Neural cell (in vitro differentiated cells): ENCODE measurements around the gene SLC2A4. TPM values are rescaled to one million over a fixed set of nuclear protein-coding genes. Genes with fewer than 3 reads are reported as not detected.

ENCODE experiments used
- H2AFZ ChIP-seq: fragments of 200-600, 300-800 bp; sonication (generic), shearing (Covaris generic); 2 replicates; pipeline ENCODE4 v1.6.0; 2014; ENCODE audit warnings: low read depth, mild to moderate bottlenecking, antibody characterized with exemption, low read length, moderate library complexity
- H3F3A ChIP-seq: fragments of 200-600 bp; shearing (Covaris generic); 2 replicates; pipeline ENCODE4 v1.6.1; 2016; ENCODE audit warnings: mild to moderate bottlenecking, moderate library complexity, mixed read lengths, antibody characterized with exemption, low read length; ENCODE audit not compliant: insufficient read depth, poor library complexity, severe bottlenecking
- H3K27ac ChIP-seq: fragments of 200-600, 300-800 bp; sonication (generic), shearing (Covaris generic); 2 replicates; pipeline ENCODE4 v1.5.1; 2014; ENCODE audit warnings: mild to moderate bottlenecking, low read length, moderate library complexity
- H3K27me3 ChIP-seq: fragments of 300-800, 200-600 bp; sonication (generic), shearing (Covaris generic); 2 replicates; pipeline ENCODE4 v1.6.0; 2014; ENCODE audit warnings: mild to moderate bottlenecking, low read depth, low read length, moderate library complexity; ENCODE audit not compliant: insufficient read depth
- H3K36me3 ChIP-seq: fragments of 300-800, 200-600 bp; sonication (generic), shearing (Covaris generic); 2 replicates; pipeline ENCODE4 v1.5.1; 2014; ENCODE audit warnings: mild to moderate bottlenecking, antibody characterized with exemption, low read length, moderate library complexity; ENCODE audit not compliant: insufficient read depth
- H3K4me2 ChIP-seq: fragments of 300-800, 200-600 bp; sonication (generic), shearing (Covaris generic); 2 replicates; pipeline ENCODE4 v1.6.0; 2014; ENCODE audit warnings: mild to moderate bottlenecking, low read length
- H3K4me3 ChIP-seq: fragments of 300-800, 200-600 bp; sonication (generic), shearing (Covaris generic); 2 replicates; pipeline ENCODE4 v1.5.1; 2014; ENCODE audit warnings: mild to moderate bottlenecking, low read length, moderate library complexity
- H3K79me2 ChIP-seq: fragments of 200-600 bp; shearing (Covaris generic); replicated peaks from 2 replicates; pipeline ENCODE4 v1.6.0; 2014; ENCODE audit warnings: mild to moderate bottlenecking, low read length, moderate library complexity; ENCODE audit not compliant: insufficient read depth
- H3K9ac ChIP-seq: fragments of 300-800, 200-600 bp; sonication (generic), shearing (Covaris generic); 2 replicates; pipeline ENCODE4 v1.6.1; 2016; ENCODE audit warnings: mild to moderate bottlenecking, low read length, mixed read lengths
- H3K9me2 ChIP-seq: fragments of 200-600 bp; shearing (Covaris generic); 2 replicates; pipeline ENCODE4 v1.6.1; 2016; ENCODE audit warnings: mild to moderate bottlenecking, low read length, mixed read lengths; ENCODE audit not compliant: insufficient read depth
- H3K9me3 ChIP-seq: fragments of 200-600, 300-800 bp; sonication (generic), shearing (Covaris generic); 2 replicates; pipeline ENCODE4 v1.6.1; 2016; ENCODE audit warnings: mild to moderate bottlenecking, mixed run types, low read length, moderate library complexity, mixed read lengths
- H4K20me1 ChIP-seq: fragments of 200-600 bp; shearing (Covaris generic); 2 replicates; pipeline ENCODE4 v1.6.1; 2016; ENCODE audit warnings: mild to moderate bottlenecking, mixed run types; ENCODE audit not compliant: insufficient read depth
- EP300 ChIP-seq: fragments of 450-650 bp; conservative IDR thresholded peaks from 2 replicates; pipeline ENCODE4 v1.6.1; 2014; ENCODE audit warnings: antibody characterized with exemption, mild to moderate bottlenecking, moderate library complexity; ENCODE audit not compliant: poor library complexity, severe bottlenecking
- EZH2 ChIP-seq: fragments of 200-600, 300-800 bp; shearing (Covaris generic), sonication (generic); IDR thresholded peaks from 2 replicates; pipeline ENCODE4 v1.6.1; 2014; ENCODE audit warnings: antibody characterized with exemption, low read length, borderline replicate concordance, mild to moderate bottlenecking; ENCODE audit not compliant: insufficient read depth, poor library complexity, severe bottlenecking
- MXI1 ChIP-seq: fragments of 450-650 bp; conservative IDR thresholded peaks from 2 replicates; pipeline ENCODE4 v1.6.1; 2014; ENCODE audit warnings: antibody characterized with exemption, mild to moderate bottlenecking; ENCODE audit not compliant: poor library complexity, severe bottlenecking
- POLR2AphosphoS5 ChIP-seq: IDR thresholded peaks from 2 replicates; pipeline ENCODE4 v1.6.1; 2012
- RAD21 ChIP-seq: fragments of 450-650 bp; conservative IDR thresholded peaks from 2 replicates; pipeline ENCODE4 v1.6.1; 2014; ENCODE audit warnings: antibody characterized with exemption, mild to moderate bottlenecking, moderate library complexity
- SMC3 ChIP-seq: fragments of 450-650 bp; conservative IDR thresholded peaks from 2 replicates; pipeline ENCODE4 v1.6.1; 2014; ENCODE audit warnings: antibody characterized with exemption, mild to moderate bottlenecking, moderate library complexity; ENCODE audit not compliant: poor library complexity
- TAF1 ChIP-seq: IDR thresholded peaks from 2 replicates; pipeline ENCODE4 v1.6.1; 2012; ENCODE audit warnings: low read depth
- polyA plus RNA-seq: library from polyadenylated mRNA; depleted of rRNA; stranded (reverse); fragments of >200 nt; gene quantifications from 2 replicates; pipeline ENCODE4 v1.2.3, GENCODE V29; 2014
- TF ChIP-seq, protein P1 (sequence below): IDR thresholded peaks from 2 replicates; pipeline ENCODE4 v1.6.1; 2012; ENCODE audit warnings: borderline replicate concordance
- TF ChIP-seq, protein P2 (sequence below): fragments of 450-650 bp; IDR thresholded peaks from 2 replicates; pipeline ENCODE4 v1.5.1; 2014; ENCODE audit warnings: antibody characterized with exemption, mild to moderate bottlenecking, moderate library complexity; ENCODE audit not compliant: poor library complexity, severe bottlenecking

Gene SLC2A4
- polyA plus RNA-seq, 1 donor from 2014 or later: not detected

DNA sequence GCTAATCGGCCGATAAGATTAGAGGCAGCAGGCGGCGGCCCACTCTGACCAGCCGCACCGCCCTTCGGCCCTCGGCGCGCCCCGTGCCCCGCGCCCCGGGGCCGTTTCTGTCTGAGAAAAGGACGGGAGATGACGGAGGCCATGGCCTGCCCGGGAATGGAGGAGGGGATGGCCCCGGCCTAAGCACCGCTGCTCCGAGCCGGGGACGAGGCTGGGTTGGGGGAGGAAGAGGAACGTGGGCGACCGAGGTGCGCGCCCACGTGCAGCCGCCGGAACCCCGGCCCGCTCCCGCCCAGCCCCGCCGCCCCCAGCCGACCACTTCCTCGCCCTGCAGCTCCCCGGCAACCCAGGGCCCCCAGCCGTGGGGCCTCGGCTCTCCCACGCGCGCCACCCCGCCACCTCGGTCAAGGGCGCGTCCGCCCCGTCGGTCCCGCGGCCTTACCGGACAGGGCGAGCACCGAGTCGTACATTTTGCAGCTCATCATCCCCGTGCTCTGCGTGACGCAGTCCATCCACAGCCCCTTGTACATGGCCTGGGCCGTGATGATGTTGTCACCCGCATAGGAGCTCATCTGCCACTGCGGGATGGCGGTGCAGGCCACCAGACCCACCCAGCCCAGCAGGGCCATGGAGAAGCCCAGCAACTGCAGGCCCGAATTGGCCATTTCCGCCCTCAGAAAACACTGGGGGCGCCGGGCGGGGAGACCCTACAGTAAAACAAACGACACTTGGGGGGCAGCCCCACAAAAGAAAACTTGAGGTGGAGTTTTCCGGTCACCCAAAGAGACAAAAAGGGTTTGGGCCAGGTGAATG, 19.9 kb upstream of the SLC2A4 start:
- H3K27ac ChIP-seq: no peak overlapping the region
- TF ChIP-seq EZH2 (no peak), TAF1 (no peak), EP300 (no peak), MXI1 (no peak), POLR2AphosphoS5 (peak; percentile 4)
- no peaks in the 10 kb centered on the region for H3K79me2 ChIP-seq
- H3K9me2 ChIP-seq: no peaks in the 10 kb centered on the region
- H3F3A ChIP-seq: no peaks in the 10 kb centered on the region
- H3K27me3 ChIP-seq: peaks cover 60% of the 10 kb centered on the region
- no peak overlapping the region for H2AFZ ChIP-seq
- no peak overlapping the region for H3K9ac ChIP-seq
- H3K4me3 ChIP-seq: peak overlapping the region; percentile 50
- H3K4me2 ChIP-seq: no peak overlapping the region
- peaks cover 4% of the 10 kb centered on the region for H3K36me3 ChIP-seq
- H3K9me3 ChIP-seq: no peaks in the 10 kb centered on the region
- H4K20me1 ChIP-seq: no peaks in the 10 kb centered on the region

DNA sequence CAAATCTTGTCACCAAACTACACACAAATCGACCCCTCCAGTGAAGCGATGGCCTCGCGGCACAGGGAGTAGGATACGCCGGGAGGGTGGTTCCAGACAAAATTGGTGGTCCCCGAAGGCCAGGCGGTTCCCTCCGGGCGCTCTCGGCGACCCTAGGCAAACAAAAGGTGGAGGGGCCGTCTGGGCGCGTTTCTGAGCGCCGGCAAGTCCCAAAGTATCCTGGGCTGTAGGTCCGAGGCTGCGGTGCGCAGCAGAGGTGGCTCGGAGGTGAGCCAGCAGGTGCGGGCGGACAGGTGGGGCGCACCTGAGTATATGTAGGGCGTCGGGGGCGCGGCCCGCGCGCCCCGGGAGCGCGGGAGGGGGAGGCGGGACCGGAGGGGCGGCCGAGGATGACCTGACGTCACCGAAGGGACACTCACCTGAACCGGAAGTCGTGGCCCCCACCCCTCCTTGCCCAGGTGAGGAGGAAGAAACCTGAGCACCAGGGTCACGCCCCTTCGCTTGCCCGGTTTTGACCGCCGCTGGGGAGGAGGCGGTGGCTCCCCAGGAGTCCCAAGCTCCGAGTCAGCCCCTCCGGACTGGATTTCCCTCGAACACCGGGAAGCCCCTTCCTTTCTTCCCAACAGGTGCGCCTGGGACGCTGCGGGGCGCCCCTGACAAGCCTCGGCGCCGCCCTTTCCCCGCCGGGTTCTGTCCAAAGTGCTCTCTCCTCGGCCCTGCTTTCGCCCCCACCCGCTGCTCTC, 19.2 kb upstream of the SLC2A4 start, which contains the start of gene CLDN7:
Gene CLDN7 (minus strand): TSS at position 287 of the 743 bp plus-strand sequence. CDS start 435 bp downstream, outside the sequence.
- H3K79me2 ChIP-seq: no peaks in the 10 kb centered on the region
- no peaks in the 10 kb centered on the region for H3K9me3 ChIP-seq
- H3K27ac ChIP-seq: no peak within 1 kb of the TSS
- H3F3A ChIP-seq: no peaks in the 10 kb centered on the region
- no peak within 1 kb of the TSS for H3K9ac ChIP-seq
- TF ChIP-seq EP300 (no peak), MXI1 (no peak), SMC3 (no peak), EZH2 (peak; percentile 48)
- H2AFZ ChIP-seq: no peak within 1 kb of the TSS
- H3K27me3 ChIP-seq: peaks cover 60% of the 10 kb centered on the region
- H3K9me2 ChIP-seq: no peaks in the 10 kb centered on the region
- H3K36me3 ChIP-seq: peaks cover 4% of the 10 kb centered on the region
- no peaks in the 10 kb centered on the region for H4K20me1 ChIP-seq
- H3K4me3 ChIP-seq: peak within 1 kb of the TSS; percentile 50
- no peak within 1 kb of the TSS for H3K4me2 ChIP-seq

DNA sequence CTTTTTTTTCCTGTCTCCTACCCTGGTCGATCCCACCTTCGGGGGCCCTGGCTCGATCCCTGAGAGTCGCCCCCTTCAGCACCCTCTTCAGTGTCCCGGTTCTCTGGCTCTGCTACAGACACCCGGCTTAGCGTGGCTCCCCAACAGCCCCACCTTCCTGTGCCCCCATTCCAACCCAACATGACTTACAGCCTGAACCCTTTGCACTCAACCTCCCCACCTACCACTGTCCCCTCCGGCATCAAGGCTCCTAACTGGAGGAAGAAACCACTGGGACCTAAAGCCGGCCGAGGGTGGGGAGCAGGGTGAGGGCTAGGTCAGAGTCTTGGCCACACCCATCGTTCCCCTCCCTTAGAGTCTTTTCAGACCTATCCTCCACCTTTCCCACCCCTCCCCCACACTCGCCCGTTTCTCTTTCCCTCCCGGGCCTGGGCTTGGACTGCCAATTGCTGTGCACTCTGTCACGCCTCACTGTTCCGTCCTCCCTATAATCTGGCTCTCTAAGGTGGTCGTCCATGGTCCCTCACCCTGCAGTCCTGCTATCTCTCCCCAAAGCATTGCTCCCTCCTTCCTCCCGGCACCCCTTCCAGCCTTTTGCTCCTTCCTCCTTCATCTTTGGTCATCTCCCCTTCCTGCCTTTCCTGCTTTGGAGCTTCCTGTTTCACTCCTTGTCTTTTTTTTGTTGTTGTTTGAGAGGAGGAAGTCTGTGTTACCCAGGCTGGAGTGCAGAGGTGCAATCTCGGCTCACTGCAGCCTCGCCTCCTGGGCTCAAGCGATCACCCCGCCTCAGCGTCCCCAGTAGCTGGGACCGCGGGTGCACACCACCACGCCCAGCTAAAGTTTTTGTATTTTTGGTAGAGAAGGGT, 18.4 kb upstream of the SLC2A4 start:
- Histone ChIP-seq H3K4me2 (no peak overlapping the region), H3K36me3 (peaks cover 4% of the 10 kb centered on the region), H2AFZ (no peak overlapping the region), H3K9ac (no peak overlapping the region), H4K20me1 (no peaks in the 10 kb centered on the region), H3K4me3 (peak overlapping the region; percentile 43), H3K27ac (no peak overlapping the region), H3K27me3 (peaks cover 60% of the 10 kb centered on the region), H3K79me2 (no peaks in the 10 kb centered on the region), H3F3A (no peaks in the 10 kb centered on the region), H3K9me3 (no peaks in the 10 kb centered on the region), H3K9me2 (no peaks in the 10 kb centered on the region)
- no peak for TF ChIP-seq SMC3
- TF ChIP-seq, protein P1, sequence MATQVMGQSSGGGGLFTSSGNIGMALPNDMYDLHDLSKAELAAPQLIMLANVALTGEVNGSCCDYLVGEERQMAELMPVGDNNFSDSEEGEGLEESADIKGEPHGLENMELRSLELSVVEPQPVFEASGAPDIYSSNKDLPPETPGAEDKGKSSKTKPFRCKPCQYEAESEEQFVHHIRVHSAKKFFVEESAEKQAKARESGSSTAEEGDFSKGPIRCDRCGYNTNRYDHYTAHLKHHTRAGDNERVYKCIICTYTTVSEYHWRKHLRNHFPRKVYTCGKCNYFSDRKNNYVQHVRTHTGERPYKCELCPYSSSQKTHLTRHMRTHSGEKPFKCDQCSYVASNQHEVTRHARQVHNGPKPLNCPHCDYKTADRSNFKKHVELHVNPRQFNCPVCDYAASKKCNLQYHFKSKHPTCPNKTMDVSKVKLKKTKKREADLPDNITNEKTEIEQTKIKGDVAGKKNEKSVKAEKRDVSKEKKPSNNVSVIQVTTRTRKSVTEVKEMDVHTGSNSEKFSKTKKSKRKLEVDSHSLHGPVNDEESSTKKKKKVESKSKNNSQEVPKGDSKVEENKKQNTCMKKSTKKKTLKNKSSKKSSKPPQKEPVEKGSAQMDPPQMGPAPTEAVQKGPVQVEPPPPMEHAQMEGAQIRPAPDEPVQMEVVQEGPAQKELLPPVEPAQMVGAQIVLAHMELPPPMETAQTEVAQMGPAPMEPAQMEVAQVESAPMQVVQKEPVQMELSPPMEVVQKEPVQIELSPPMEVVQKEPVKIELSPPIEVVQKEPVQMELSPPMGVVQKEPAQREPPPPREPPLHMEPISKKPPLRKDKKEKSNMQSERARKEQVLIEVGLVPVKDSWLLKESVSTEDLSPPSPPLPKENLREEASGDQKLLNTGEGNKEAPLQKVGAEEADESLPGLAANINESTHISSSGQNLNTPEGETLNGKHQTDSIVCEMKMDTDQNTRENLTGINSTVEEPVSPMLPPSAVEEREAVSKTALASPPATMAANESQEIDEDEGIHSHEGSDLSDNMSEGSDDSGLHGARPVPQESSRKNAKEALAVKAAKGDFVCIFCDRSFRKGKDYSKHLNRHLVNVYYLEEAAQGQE: no peak
- no peak for TF ChIP-seq TAF1
- TF ChIP-seq POLR2AphosphoS5: no peak
- TF ChIP-seq RAD21: no peak
- TF ChIP-seq, protein P2, sequence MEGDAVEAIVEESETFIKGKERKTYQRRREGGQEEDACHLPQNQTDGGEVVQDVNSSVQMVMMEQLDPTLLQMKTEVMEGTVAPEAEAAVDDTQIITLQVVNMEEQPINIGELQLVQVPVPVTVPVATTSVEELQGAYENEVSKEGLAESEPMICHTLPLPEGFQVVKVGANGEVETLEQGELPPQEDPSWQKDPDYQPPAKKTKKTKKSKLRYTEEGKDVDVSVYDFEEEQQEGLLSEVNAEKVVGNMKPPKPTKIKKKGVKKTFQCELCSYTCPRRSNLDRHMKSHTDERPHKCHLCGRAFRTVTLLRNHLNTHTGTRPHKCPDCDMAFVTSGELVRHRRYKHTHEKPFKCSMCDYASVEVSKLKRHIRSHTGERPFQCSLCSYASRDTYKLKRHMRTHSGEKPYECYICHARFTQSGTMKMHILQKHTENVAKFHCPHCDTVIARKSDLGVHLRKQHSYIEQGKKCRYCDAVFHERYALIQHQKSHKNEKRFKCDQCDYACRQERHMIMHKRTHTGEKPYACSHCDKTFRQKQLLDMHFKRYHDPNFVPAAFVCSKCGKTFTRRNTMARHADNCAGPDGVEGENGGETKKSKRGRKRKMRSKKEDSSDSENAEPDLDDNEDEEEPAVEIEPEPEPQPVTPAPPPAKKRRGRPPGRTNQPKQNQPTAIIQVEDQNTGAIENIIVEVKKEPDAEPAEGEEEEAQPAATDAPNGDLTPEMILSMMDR: no peak
- TF ChIP-seq EP300: no peak
- TF ChIP-seq EZH2: no peak
- TF ChIP-seq MXI1: no peak
